K562 (cell line): ENCODE results near the gene VIPR2. TPM values are rescaled to one million over a fixed set of nuclear protein-coding genes. Genes with fewer than 3 reads are reported as not detected.

Source experiments
- ATF2 ChIP-seq: sonication (generic); formaldehyde crosslinking; IDR thresholded peaks from 2 replicates; pipeline ENCODE4 v1.8.1; 2022; ENCODE audit warnings: missing genetic modification reagents
- E4F1 ChIP-seq: fragments of 250-450 bp; sonication (Bioruptor Pico); IDR thresholded peaks from 2 replicates; pipeline ENCODE4 v1.5.0; 2021; ENCODE audit warnings: mild to moderate bottlenecking, borderline replicate concordance
- FOXP1 ChIP-seq: sonication (generic); formaldehyde crosslinking; IDR thresholded peaks from 2 replicates; pipeline ENCODE4 v1.8.0; 2022; ENCODE audit warnings: mild to moderate bottlenecking, missing genetic modification reagents
- KLF1 ChIP-seq: fragments of 450-650 bp; IDR thresholded peaks from 2 replicates; pipeline ENCODE4 v1.6.1; 2016; ENCODE audit warnings: missing genetic modification characterization, missing compliant biosample characterization
- SP2 ChIP-seq: IDR thresholded peaks from 2 replicates; pipeline ENCODE4 v1.6.1; 2011; ENCODE audit warnings: mild to moderate bottlenecking, low read depth, low read length, moderate library complexity; ENCODE audit not compliant: poor library complexity, severe bottlenecking; ENCODE audit errors: extremely low read depth
- SRSF9 ChIP-seq: fragments of 200-400 bp; formaldehyde crosslinking; IDR thresholded peaks from 2 replicates; pipeline ENCODE4 v1.6.1; 2017; ENCODE audit warnings: low read depth, low read length, borderline replicate concordance
- THAP12 ChIP-seq: fragments of 250-450 bp; sonication (Bioruptor Pico); IDR thresholded peaks from 2 replicates; pipeline ENCODE4 v1.9.0; 2021; ENCODE audit warnings: mild to moderate bottlenecking, inconsistent platforms
- WHSC1 ChIP-seq: IDR thresholded peaks from one replicate; pipeline ENCODE4 v1.6.1; 2012; ENCODE audit warnings: low read length, control low read depth, inconsistent platforms
- ZBTB43 ChIP-seq: sonication (generic); formaldehyde crosslinking; IDR thresholded peaks from 2 replicates; pipeline ENCODE4 v1.8.0; 2023; ENCODE audit warnings: mild to moderate bottlenecking, missing genetic modification reagents
- ZNF311 ChIP-seq: fragments of 250-450 bp; sonication (Bioruptor Pico); IDR thresholded peaks from 2 replicates; pipeline ENCODE4 v1.4.0; 2020; ENCODE audit warnings: mild to moderate bottlenecking, moderate library complexity
- polyA plus RNA-seq, 8 experiments: library from polyadenylated mRNA; depleted of rRNA in 4 of 8; stranded (reverse) in 5 of 8; unstranded in 3 of 8; fragments of >200 nt; fragmentation: Nextera tagmentation in 2 of 8; fragmentation: Illumina TruSeq in 1 of 8; extraction: Ambion mirVana in 2 of 8; extraction: Trizol in 1 of 8; gene quantifications; 2 replicates each; pipeline versions ENCODE4 v1.2.1 to v1.2.3, GENCODE V29; 2011 to 2014; ENCODE audit warnings: inconsistent platforms in 1 of 8, missing spikeins in 1 of 8
- total RNA-seq, 7 experiments: library from RNA; depleted of rRNA in 6 of 7; stranded (reverse); fragments of >200 nt in 6 of 7; fragmentation: Illumina TruSeq in 2 of 7; extraction: Trizol in 2 of 7; gene quantifications; 2 replicates each; pipeline versions ENCODE4 v1.2.1 to v1.2.3, GENCODE V29; 2011 to 2021; ENCODE audit warnings: low replicate concordance in 1 of 7

VIPR2 gene
- total and polyA plus RNA-seq, 9 of the 15 experiments (the other 6 are each of a cell fraction or from before 2014, with no cell fraction given): 0.04 TPM; not detected in 8

- TF ChIP-seq THAP12 (CRISPR knock-in tag): no peak
- no peak for TF ChIP-seq KLF1
- TF ChIP-seq ZNF311 (CRISPR knock-in tag): no peak
- no peak for TF ChIP-seq FOXP1 (CRISPR knock-in tag)
- TF ChIP-seq ZBTB43 (CRISPR knock-in tag): no peak
- TF ChIP-seq SP2: no peak
- no peak for TF ChIP-seq ATF2
- TF ChIP-seq WHSC1: no peak
- no peak for TF ChIP-seq E4F1 (CRISPR knock-in tag)
- no peak for TF ChIP-seq SRSF9
Observed at GRCh38 chr7:159004411-159004810, 140.3 kb downstream of the VIPR2 start (continued).
